SKM-1 (cell line): ENCODE results near the gene STEEP1.
"Not testable (repeated sequence)": the region's sequence is repeated elsewhere in the genome, so short reads cannot be mapped to it uniquely, and the experiment has no call there.

ENCODE experiments used
- DNase-seq: peaks from one replicate; lab custom pipeline; 2025; ENCODE audit not compliant: unreplicated experiment; lab: John Stamatoyannopoulos, UW

STEEP1 gene

GRCh38 chrX:119537487-119537886 lies 27.7 kb downstream of the STEEP1 start:
- no peak for DNase-seq

- no peak for DNase-seq
Measured at GRCh38 chrX:119529345-119530276, 35.6 kb downstream of the STEEP1 start.

GRCh38 chrX:119523664-119524184 lies 41.5 kb downstream of the STEEP1 start:
- no peak for DNase-seq

DNA sequence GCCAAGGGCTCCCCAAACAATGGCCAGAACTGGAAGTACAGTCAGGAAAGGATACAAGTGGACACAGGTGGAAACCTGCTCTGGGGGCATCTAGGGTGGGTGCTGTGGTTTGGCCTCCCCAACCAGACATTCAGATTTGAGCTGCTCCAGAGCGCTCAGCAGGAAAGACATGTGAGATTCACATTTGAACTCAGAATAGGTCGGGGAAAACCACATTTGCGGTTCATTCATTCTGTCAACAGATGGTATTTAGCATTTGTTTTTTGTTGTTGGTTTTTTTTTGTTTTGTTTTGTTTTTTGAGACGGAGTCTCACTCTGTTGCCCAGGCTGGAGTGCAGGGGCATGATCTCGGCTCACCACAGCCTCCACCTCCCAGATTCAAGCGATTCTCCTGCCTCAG lies 44.0 kb downstream of the STEEP1 start:
- no peak for DNase-seq

DNA sequence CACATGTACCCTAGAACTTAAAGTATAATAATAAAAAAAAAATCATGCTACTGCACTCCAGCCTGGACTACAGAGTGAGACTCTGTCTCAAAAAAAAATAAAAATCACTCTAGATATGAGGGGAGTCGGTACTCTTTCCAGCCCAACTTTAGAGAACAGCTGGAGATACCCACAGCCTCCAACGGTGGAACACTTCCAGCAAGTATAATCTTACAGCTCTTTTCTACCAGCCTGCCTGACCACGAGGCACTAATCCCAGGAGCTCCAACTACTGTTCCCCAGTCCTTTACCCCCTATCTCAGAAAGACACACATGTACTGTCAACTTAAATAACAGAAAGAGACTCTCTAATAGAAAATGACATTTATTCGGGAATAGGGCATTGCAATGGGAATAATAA lies 46.8 kb downstream of the STEEP1 start:
- DNase-seq = no peak

DNA sequence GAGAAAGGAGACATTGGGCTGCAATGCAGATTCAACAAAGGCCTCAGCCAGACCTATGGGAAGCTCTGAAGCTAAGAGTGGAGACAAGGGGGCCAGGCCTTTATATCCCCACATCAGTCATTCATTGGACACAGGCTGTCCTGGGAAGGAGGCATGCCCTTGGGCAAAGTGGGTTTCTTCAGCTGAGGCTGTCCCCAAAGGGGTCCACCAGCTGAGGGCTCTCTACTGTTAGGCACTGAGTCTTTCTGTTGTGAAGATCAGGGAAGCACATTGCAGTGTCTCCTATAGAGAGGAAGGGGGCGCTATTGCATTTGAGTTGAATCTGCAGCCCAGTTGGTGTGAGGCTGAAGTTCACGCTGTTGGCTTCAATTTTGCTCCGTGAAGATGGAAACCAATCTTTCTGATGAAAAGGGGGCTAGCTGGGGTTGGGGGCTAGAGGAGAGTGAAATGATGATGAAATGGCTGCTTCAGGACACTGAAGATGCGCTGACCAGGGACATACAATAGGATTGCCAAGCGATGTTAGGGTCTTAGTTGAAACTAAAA lies 49.0 kb downstream of the STEEP1 start:
- DNase-seq = peak; percentile 37

GRCh38 chrX:119512146-119512800 lies 52.9 kb downstream of the STEEP1 start:
- DNase-seq = peak; percentile 27

DNA sequence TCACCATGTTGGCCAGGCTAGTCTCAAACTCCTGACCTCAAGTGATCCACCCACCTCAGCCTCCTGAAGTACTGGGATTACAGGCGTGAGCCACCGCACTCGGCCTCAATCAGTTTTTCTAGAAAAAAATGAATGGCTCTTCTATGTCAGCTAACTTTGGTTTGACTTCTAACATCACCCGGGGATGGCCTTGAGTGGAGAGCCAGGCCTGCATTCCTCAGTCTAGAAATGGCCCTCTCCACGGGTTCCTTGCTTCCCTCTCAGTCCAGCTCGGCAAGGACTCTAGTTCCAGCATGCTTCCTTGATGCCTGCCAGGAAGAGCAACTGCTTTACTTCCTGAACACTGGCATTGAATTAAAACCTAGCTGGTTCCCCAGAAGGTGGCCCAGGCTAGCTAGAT lies 58.0 kb downstream of the STEEP1 start:
- DNase-seq = no peak

DNA sequence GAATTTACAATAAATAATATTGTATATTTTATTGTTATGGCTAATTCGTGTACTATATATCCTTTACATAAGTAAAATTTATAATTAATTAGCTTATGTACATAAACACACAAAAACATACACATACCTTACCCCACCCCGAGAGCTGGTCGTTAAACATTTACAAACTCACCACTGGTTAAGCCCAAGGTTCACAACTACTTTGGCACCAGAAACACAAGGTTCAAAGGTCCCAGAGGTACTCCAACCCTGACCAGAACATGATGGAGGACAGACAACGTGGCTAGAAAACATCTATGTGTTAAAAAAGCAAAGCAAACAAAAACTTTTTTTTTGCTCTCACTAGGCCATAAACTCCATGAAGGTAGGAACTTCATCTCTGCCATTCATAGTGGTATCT lies 59.3 kb downstream of the STEEP1 start:
- DNase-seq = no peak

DNA sequence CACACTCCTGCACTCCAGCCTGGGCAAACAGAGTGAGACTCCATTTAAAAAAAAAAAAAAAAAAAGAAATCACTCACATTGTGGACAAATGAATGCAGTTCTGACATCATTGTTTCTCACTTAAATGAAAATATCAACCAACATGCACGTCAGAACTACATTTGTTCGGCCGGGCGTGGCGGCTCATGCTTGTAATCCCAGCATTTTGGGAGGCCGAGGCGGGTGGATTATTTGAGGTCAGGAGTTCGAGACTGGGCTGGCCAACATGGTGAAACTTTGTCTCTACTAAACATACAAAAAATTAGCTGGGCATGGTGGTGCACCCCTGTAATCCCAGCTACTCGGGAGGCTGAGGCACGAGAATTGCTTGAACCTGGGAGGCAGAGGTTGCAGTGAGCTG lies 60.1 kb downstream of the STEEP1 start:
- not testable (repeated sequence) for DNase-seq

DNA sequence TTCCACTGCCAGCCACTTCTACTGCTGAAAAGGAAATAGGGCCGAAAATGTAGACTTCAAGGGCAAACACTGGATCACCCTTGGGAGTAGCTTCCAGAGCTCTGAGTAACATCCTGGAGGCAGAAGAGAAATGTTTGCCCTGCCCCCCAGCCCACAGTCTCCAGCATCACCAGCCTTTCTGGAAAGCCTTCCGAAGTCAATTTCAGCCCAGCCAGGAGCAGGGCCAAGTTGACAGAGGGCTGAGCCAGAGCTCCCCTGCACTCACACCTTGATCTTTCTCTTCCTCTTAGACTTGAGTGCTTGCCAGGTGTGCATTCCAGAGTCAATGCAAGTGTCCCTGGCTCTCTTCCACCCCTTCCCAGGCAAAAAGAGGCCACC lies 61.7 kb downstream of the STEEP1 start:
- DNase-seq = no peak

- no peak for DNase-seq
Measured at GRCh38 chrX:119502727-119503483, 62.3 kb downstream of the STEEP1 start.

- no peak for DNase-seq
Measured at GRCh38 chrX:119501511-119502148, 63.6 kb downstream of the STEEP1 start.

GRCh38 chrX:119500061-119500800 lies 65.0 kb downstream of the STEEP1 start:
- DNase-seq = no peak

DNA sequence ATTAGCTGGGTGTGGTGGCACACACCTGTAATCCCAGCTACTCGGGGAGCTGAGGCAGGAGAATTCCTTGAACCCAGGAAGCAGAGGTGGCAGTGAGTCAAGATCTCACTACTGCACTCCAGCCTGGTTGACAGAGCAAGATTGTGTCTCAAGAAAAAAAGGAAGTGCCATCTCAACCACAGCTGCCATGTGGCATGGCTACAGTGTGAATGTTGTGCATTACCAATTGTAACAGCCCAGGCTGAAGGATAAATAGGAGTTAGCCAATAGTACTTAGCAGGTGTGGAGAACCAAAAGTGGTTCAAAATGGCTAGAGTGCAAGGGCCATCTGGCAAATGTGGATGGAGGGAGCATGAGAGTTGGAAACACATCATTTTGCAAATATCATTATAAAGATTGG lies 68.0 kb downstream of the STEEP1 start:
- no peak for DNase-seq

DNA sequence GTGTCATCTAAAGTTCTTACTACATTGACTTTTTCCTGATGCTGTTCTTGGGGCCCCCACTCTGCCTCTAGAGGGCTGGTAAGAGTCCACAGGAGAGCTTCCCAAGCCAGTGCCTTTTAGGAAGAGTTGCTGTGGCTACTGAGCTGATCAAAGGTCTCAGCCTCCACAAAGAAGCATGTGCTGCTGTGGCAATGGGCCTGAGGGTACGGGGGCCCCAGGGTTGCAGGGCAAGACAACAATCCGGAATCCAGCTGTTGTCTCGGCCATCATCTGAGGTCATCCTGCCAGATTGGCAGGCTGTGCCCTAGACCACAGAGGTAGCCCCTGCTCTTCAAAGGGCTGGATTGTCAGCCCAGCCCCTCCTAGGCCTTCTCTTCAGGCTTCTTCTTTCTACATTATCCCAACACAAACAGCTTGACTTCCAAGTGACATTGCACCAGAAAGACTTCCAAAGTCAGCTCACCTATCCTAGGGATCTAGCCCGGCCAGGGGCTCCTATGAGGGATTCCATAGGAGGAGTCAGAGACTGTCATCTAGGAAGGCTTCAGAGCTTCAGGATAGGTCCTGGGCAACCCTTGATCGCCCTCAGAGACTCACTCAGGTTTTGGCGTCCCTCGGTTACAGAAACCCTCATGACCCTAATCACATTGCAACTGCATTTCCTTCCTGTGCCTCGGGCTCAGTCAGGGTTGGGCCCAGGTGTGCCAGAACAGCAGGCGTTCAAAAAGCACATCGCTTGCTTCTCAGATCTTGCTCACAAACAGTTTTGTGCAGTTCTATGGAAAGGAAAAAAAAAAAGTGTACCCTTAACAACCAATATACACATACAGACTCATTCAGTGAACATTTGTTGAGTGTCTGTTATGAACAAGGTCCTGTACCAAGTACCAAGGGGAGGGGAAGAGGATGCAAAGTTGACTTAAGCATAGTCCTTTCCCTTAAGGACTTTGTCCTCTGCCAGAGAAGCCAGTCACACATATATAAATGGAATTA lies 69.2 kb downstream of the STEEP1 start:
- DNase-seq = no peak

- DNase-seq = not testable (repeated sequence)
Measured at GRCh38 chrX:119493851-119494495, 71.2 kb downstream of the STEEP1 start.

DNA sequence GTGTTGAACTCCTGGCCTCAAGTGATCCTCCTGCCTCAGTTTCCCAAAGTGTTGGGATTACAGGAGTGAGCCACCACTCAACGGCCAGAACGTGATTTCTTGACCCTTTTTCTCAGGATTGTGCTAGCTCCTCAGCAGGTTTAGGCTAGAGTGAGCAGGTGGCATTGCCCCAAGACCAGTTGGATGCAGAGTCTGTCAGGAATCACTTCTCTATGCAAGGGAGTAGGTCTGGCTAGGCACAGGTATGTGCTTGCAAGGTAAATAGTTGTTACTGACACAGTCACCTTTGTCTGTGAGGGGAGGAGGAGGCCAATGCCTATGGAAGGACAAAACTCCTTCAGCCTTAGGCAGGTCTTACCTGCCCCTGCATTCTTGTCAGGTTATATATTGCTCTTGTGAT lies 72.7 kb downstream of the STEEP1 start:
- no peak for DNase-seq
